ENCODE data around the gene AMDHD2. TPM values are rescaled to one million over a fixed set of nuclear protein-coding genes. Genes with fewer than 3 reads are reported as not detected.

The AMDHD2 gene
- total and polyA plus RNA-seq, 2 of the 13 experiments (the other 11 are each of a cell fraction or from before 2014, with no cell fraction given): 33.5 to 39.1 TPM

DNA sequence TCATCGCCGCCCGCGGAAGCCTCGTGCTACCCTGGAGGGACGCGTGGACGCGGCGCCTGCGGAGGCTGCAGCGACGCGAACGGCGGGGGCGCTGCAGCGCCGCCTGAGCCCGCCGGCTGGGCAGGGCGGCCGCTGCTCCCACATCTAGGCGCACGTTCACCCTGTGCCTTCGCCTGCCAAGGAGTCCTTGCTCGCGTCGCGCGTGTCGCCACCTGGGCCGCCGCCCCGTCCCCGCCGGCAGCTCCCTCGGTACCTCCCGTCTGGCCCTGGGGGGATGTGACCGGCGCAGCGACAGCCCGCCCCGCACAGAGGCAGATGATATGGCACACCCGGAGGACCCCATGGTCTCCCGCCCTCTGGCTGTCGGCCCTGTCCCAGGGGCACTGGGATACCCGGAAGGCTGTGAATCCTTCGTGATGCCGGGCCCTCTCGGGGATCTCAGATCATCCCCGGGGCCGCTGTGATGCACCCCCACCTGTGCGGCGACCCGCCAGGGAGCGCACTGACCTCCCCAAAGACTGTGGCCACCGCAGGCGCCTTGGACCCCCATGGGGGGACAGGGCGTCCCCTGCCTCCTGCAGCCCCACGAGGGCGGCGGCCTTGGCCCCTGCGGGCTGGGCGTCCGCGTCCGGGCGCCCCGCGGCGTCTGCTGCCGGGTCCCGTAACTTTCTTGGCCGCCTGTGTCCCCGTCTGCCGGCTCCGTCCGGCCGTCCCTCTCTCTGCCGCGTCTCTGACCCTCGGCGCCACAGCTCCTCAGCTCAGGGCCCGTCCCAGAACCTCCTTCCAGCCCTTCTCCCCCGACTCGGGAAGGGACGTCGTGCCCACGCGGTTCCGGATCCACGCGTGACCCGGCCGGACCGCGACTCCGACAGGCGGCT lies 45.9 kb upstream of the AMDHD2 start (continued):
- TF ChIP-seq, protein P1, sequence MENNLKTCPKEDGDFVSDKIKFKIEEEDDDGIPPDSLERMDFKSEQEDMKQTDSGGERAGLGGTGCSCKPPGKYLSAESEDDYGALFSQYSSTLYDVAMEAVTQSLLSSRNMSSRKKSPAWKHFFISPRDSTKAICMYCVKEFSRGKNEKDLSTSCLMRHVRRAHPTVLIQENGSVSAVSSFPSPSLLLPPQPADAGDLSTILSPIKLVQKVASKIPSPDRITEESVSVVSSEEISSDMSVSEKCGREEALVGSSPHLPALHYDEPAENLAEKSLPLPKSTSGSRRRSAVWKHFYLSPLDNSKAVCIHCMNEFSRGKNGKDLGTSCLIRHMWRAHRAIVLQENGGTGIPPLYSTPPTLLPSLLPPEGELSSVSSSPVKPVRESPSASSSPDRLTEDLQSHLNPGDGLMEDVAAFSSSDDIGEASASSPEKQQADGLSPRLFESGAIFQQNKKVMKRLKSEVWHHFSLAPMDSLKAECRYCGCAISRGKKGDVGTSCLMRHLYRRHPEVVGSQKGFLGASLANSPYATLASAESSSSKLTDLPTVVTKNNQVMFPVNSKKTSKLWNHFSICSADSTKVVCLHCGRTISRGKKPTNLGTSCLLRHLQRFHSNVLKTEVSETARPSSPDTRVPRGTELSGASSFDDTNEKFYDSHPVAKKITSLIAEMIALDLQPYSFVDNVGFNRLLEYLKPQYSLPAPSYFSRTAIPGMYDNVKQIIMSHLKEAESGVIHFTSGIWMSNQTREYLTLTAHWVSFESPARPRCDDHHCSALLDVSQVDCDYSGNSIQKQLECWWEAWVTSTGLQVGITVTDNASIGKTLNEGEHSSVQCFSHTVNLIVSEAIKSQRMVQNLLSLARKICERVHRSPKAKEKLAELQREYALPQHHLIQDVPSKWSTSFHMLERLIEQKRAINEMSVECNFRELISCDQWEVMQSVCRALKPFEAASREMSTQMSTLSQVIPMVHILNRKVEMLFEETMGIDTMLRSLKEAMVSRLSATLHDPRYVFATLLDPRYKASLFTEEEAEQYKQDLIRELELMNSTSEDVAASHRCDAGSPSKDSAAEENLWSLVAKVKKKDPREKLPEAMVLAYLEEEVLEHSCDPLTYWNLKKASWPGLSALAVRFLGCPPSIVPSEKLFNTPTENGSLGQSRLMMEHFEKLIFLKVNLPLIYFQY (CRISPR knock-in tag; IDR thresholded peaks at IDR 0.05; ENCODE audit: borderline replicate concordance): no peak
- TF ChIP-seq, protein P2, sequence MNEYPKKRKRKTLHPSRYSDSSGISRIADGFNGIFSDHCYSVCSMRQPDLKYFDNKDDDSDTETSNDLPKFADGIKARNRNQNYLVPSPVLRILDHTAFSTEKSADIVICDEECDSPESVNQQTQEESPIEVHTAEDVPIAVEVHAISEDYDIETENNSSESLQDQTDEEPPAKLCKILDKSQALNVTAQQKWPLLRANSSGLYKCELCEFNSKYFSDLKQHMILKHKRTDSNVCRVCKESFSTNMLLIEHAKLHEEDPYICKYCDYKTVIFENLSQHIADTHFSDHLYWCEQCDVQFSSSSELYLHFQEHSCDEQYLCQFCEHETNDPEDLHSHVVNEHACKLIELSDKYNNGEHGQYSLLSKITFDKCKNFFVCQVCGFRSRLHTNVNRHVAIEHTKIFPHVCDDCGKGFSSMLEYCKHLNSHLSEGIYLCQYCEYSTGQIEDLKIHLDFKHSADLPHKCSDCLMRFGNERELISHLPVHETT (CRISPR knock-in tag; conservative IDR thresholded peaks at IDR 0.05): no peak
- TF ChIP-seq ZNF33A (CRISPR knock-in tag; IDR thresholded peaks at IDR 0.05; ENCODE audit: borderline replicate concordance) (no peak), GABPB1 (CRISPR knock-in tag; IDR thresholded peaks at IDR 0.05) (no peak; the same call in 1 of the 2 replicates), SNAPC2 (CRISPR knock-in tag; IDR thresholded peaks at IDR 0.05) (no peak), KLF15 (CRISPR knock-in tag; IDR thresholded peaks at IDR 0.05; ENCODE audit: borderline replicate concordance) (peak; percentile 28; the same call in 1 of the 2 replicates), HOXA5 (CRISPR knock-in tag; IDR thresholded peaks at IDR 0.05) (peak; percentile 16; the same call in 1 of the 2 replicates), PHF8 (CRISPR knock-in tag; IDR thresholded peaks at IDR 0.05) (peak; percentile 32), AHR (CRISPR knock-in tag; IDR thresholded peaks at IDR 0.05) (no peak), ZNF136 (CRISPR knock-in tag; IDR thresholded peaks at IDR 0.05; ENCODE audit: low read depth) (no peak), ZNF773 (CRISPR knock-in tag; IDR thresholded peaks at IDR 0.05; ENCODE audit: borderline replicate concordance) (no peak)
- TF ChIP-seq, protein P3, sequence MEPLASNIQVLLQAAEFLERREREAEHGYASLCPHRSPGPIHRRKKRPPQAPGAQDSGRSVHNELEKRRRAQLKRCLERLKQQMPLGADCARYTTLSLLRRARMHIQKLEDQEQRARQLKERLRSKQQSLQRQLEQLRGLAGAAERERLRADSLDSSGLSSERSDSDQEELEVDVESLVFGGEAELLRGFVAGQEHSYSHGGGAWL (CRISPR knock-in tag; IDR thresholded peaks at IDR 0.05): peak; percentile 62; the same call in 1 of the 2 replicates
- TF ChIP-seq, protein P4, sequence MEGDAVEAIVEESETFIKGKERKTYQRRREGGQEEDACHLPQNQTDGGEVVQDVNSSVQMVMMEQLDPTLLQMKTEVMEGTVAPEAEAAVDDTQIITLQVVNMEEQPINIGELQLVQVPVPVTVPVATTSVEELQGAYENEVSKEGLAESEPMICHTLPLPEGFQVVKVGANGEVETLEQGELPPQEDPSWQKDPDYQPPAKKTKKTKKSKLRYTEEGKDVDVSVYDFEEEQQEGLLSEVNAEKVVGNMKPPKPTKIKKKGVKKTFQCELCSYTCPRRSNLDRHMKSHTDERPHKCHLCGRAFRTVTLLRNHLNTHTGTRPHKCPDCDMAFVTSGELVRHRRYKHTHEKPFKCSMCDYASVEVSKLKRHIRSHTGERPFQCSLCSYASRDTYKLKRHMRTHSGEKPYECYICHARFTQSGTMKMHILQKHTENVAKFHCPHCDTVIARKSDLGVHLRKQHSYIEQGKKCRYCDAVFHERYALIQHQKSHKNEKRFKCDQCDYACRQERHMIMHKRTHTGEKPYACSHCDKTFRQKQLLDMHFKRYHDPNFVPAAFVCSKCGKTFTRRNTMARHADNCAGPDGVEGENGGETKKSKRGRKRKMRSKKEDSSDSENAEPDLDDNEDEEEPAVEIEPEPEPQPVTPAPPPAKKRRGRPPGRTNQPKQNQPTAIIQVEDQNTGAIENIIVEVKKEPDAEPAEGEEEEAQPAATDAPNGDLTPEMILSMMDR (CRISPR knock-in tag; IDR thresholded peaks at IDR 0.05): peak; percentile 56
- TF ChIP-seq, protein P5, sequence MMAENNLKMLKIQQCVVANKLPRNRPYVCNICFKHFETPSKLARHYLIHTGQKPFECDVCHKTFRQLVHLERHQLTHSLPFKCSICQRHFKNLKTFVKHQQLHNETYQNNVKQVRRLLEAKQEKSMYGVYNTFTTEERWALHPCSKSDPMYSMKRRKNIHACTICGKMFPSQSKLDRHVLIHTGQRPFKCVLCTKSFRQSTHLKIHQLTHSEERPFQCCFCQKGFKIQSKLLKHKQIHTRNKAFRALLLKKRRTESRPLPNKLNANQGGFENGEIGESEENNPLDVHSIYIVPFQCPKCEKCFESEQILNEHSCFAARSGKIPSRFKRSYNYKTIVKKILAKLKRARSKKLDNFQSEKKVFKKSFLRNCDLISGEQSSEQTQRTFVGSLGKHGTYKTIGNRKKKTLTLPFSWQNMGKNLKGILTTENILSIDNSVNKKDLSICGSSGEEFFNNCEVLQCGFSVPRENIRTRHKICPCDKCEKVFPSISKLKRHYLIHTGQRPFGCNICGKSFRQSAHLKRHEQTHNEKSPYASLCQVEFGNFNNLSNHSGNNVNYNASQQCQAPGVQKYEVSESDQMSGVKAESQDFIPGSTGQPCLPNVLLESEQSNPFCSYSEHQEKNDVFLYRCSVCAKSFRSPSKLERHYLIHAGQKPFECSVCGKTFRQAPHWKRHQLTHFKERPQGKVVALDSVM (CRISPR knock-in tag; IDR thresholded peaks at IDR 0.05): 0 out of 2 replicates have a peak, but pooled peaks have one; percentile 20
- TF ChIP-seq, protein P6, sequence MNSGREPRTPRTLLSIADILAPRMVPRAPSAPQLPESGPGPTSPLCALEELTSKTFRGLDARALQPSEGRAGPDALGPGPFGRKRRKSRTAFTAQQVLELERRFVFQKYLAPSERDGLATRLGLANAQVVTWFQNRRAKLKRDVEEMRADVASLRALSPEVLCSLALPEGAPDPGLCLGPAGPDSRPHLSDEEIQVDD (CRISPR knock-in tag; IDR thresholded peaks at IDR 0.05; ENCODE audit: borderline replicate concordance): peak; percentile 86; the same call in 1 of the 2 replicates
